Endodermal cell (in vitro differentiated cells): ENCODE measurements around the gene TMTC1. TPM values are rescaled to one million over a fixed set of nuclear protein-coding genes. Genes with fewer than 3 reads are reported as not detected.

Experiments used
- DNase-seq: peaks from one replicate; pipeline ENCODE4 v3.0.0-alpha.2; 2017
- H3K27ac ChIP-seq: 2 replicates; pipeline ENCODE4 v1.5.1; 2013; ENCODE audit warnings: mild to moderate bottlenecking, low read depth, low read length, moderate library complexity
- H3K27me3 ChIP-seq: 2 replicates; pipeline ENCODE4 v1.6.1; 2013; ENCODE audit warnings: mild to moderate bottlenecking, low read length, moderate library complexity; ENCODE audit not compliant: insufficient read depth, control insufficient read depth, poor library complexity, severe bottlenecking
- H3K36me3 ChIP-seq: 2 replicates; pipeline ENCODE4 v1.7.0; 2013; ENCODE audit warnings: mild to moderate bottlenecking, low read length, moderate library complexity; ENCODE audit not compliant: control insufficient read depth, insufficient read depth
- H3K4me1 ChIP-seq: one replicate; pipeline ENCODE4 v1.7.0; 2013; ENCODE audit warnings: low read length; ENCODE audit not compliant: control insufficient read depth, insufficient read depth
- H3K4me3 ChIP-seq: 2 replicates; pipeline ENCODE4 v1.5.1; 2013; ENCODE audit warnings: mild to moderate bottlenecking, low read length, moderate library complexity
- H3K9ac ChIP-seq: 2 replicates; pipeline ENCODE4 v1.6.1; 2013; ENCODE audit warnings: mild to moderate bottlenecking, low read length, moderate library complexity; ENCODE audit not compliant: poor library complexity, severe bottlenecking; ENCODE audit errors: extremely low read depth
- H3K9me3 ChIP-seq: 2 replicates; pipeline ENCODE4 v1.6.1; 2013; ENCODE audit warnings: mild to moderate bottlenecking, low read length, moderate library complexity; ENCODE audit not compliant: control insufficient read depth
- H3K27ac Mint-ChIP-seq: 2 replicates; pipeline ENCODE4 v1.8.0; 2020; ENCODE audit warnings: mixed read lengths
- H3K27me3 Mint-ChIP-seq: 2 replicates; pipeline ENCODE4 v1.8.0; 2021; ENCODE audit warnings: mild to moderate bottlenecking, mixed read lengths; ENCODE audit not compliant: insufficient read depth
- H3K36me3 Mint-ChIP-seq: 2 replicates; pipeline ENCODE4 v1.8.0; 2020; ENCODE audit warnings: low read depth, mixed read lengths
- H3K4me1 Mint-ChIP-seq: 2 replicates; pipeline ENCODE4 v1.8.0; 2020; ENCODE audit warnings: mixed read lengths
- H3K4me3 Mint-ChIP-seq: 2 replicates; pipeline ENCODE4 v1.8.0; 2020; ENCODE audit warnings: mild to moderate bottlenecking, moderate library complexity, mixed read lengths
- H3K9me3 Mint-ChIP-seq: 2 replicates; pipeline ENCODE4 v1.8.0; 2020; ENCODE audit warnings: mild to moderate bottlenecking, mixed read lengths
- WGBS, 2 experiments: methylation state at CpG; one replicate each; pipeline versions ENCODE4 v1.1.5 to v1.1.7; 2013; ENCODE audit warnings: missing lambda C conversion rate in 2 of 2, mixed read lengths in 1 of 2; ENCODE audit not compliant: insufficient coverage in 1 of 2, insufficient read length in 1 of 2; 5-methylcytosine and 5-hydroxymethylcytosine counted together
- total RNA-seq, 2 donors: library from RNA; stranded (reverse); fragmentation: NEBNext Ultra II Directional in 1 of 2; extraction: Animal tissue kit (Norgen Biotek cat#: 25700) in 1 of 2; gene quantifications; 2 replicates in 1 of 2; 3 replicates in 1 of 2; pipeline ENCODE4 v1.2.1, GENCODE V29; 2021
- TF ChIP-seq, protein P1 (sequence below): fragments of 200-600 bp; sonication (generic); conservative IDR thresholded peaks from 2 replicates; pipeline ENCODE4 v1.5.0; 2021; ENCODE audit warnings: antibody characterized with exemption, mild to moderate bottlenecking

Gene TMTC1
- total RNA-seq, 2 donors from 2014 or later, result 31.6 to 71.0 TPM

GRCh38 chr12:29730481-29730880, 53.3 kb downstream of the TMTC1 start:
- no peak overlapping the region for H3K4me3 Mint-ChIP-seq
- TF ChIP-seq, protein P1, sequence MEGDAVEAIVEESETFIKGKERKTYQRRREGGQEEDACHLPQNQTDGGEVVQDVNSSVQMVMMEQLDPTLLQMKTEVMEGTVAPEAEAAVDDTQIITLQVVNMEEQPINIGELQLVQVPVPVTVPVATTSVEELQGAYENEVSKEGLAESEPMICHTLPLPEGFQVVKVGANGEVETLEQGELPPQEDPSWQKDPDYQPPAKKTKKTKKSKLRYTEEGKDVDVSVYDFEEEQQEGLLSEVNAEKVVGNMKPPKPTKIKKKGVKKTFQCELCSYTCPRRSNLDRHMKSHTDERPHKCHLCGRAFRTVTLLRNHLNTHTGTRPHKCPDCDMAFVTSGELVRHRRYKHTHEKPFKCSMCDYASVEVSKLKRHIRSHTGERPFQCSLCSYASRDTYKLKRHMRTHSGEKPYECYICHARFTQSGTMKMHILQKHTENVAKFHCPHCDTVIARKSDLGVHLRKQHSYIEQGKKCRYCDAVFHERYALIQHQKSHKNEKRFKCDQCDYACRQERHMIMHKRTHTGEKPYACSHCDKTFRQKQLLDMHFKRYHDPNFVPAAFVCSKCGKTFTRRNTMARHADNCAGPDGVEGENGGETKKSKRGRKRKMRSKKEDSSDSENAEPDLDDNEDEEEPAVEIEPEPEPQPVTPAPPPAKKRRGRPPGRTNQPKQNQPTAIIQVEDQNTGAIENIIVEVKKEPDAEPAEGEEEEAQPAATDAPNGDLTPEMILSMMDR, result no peak
- Histone ChIP-seq H3K9me3 (no peaks in the 10 kb centered on the region), H3K27me3 (no peaks in the 10 kb centered on the region), H3K27ac (no peak overlapping the region), H3K9ac (no peak overlapping the region), H3K4me1 (no peaks in the 10 kb centered on the region), H3K36me3 (no peaks in the 10 kb centered on the region), H3K4me3 (no peak overlapping the region)
- peaks cover 46% of the 10 kb centered on the region for H3K36me3 Mint-ChIP-seq
- peaks cover 2% of the 10 kb centered on the region for H3K9me3 Mint-ChIP-seq
- 93 to 96% methylated on average over 5 of the region's 5 CpGs for WGBS, 2 experiments
- no peaks in the 10 kb centered on the region for H3K27me3 Mint-ChIP-seq
- H3K4me1 Mint-ChIP-seq, result peaks cover 15% of the 10 kb centered on the region
- no peak overlapping the region for H3K27ac Mint-ChIP-seq
- no peak for DNase-seq

- Histone ChIP-seq H3K9ac (no peak overlapping the region), H3K36me3 (no peaks in the 10 kb centered on the region), H3K27ac (no peak overlapping the region), H3K27me3 (no peaks in the 10 kb centered on the region), H3K9me3 (no peaks in the 10 kb centered on the region), H3K4me1 (no peaks in the 10 kb centered on the region), H3K4me3 (no peak overlapping the region)
- DNase-seq, result no peak
- H3K4me1 Mint-ChIP-seq, result peaks cover 15% of the 10 kb centered on the region
- TF ChIP-seq, protein P1, result no peak
- H3K27me3 Mint-ChIP-seq, result no peaks in the 10 kb centered on the region
- 92 to 96% methylated on average over 6 to 7 of the region's 7 CpGs for WGBS, 2 experiments
- H3K9me3 Mint-ChIP-seq, result peaks cover 2% of the 10 kb centered on the region
- H3K27ac Mint-ChIP-seq, result no peak overlapping the region
- H3K36me3 Mint-ChIP-seq, result peaks cover 51% of the 10 kb centered on the region
- H3K4me3 Mint-ChIP-seq, result no peak overlapping the region
Observed at GRCh38 chr12:29728030-29728429, 55.7 kb downstream of the TMTC1 start.

DNA sequence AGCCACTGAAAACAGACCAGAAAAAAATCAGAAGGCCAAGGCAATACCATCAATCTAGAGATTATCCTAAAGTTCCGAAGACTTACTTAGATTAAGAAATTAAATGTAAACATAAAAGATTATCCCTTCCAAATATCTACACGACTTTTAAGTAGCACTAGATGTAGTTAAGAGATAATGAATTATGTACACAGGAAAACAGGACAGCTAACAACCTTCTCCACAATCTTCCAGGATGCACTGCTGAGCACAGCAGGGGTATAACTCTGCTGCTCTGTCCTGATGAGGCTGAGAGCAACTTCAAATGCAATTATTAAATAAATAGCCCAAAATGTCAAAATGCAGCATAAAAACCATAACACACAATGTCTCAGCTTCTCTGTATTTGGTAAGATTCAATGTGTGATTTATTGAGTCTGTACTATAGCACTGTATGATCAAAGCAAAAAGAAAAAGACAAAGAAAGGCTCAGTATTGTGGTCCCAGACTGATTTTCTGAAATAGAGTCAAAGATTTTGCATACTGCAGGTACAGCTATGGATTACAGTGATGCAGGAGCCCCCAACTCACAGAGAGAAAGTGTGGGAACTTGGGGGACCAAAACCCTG, 56.9 kb downstream of the TMTC1 start:
- Mint-ChIP-seq H3K36me3 (peaks cover 46% of the 10 kb centered on the region), H3K27me3 (no peaks in the 10 kb centered on the region), H3K9me3 (peaks cover 2% of the 10 kb centered on the region), H3K4me1 (peaks cover 15% of the 10 kb centered on the region), H3K4me3 (no peak overlapping the region), H3K27ac (no peak overlapping the region)
- Histone ChIP-seq H3K27me3 (no peaks in the 10 kb centered on the region), H3K4me1 (no peaks in the 10 kb centered on the region), H3K27ac (no peak overlapping the region), H3K36me3 (no peaks in the 10 kb centered on the region), H3K9ac (no peak overlapping the region), H3K4me3 (no peak overlapping the region), H3K9me3 (no peaks in the 10 kb centered on the region)
- no peak for DNase-seq
- no CpG with 5 or more reads among the region's 2 CpGs for WGBS, 2 experiments
- TF ChIP-seq, protein P1, result no peak
